HEK293 (cell line): ENCODE results near the gene STK11.
"Not testable (repeated sequence)": the region's sequence is repeated elsewhere in the genome, so short reads cannot be mapped to it uniquely, and the experiment has no call there.

Experiments used
- CTCF ChIA-PET: fragments of 350-600 bp; formaldehyde crosslinking; extraction: SDS; loops from one replicate; lab custom pipeline; 2021; ENCODE audit warnings: antibody characterized with exemption; lab: Yijun Ruan, JAX
- POLR2A ChIA-PET: fragments of 300-600 bp; formaldehyde crosslinking; extraction: SDS; loops from one replicate; lab custom pipeline; 2020; ENCODE audit warnings: antibody characterized with exemption, inconsistent platforms; lab: Yijun Ruan, JAX
- H3K27ac ChIP-seq: fragments of 200-500 bp; sonication (Bioruptor generic); 2 replicates; pipeline ENCODE4 v1.5.1; 2014; ENCODE audit warnings: low read depth, low read length, control low read depth, inconsistent platforms; ENCODE audit errors: extremely low read depth
- H3K36me3 ChIP-seq, 2 experiments: fragments of 200-500 bp in 1 of 2; sonication (Bioruptor generic) in 1 of 2; 1 replicate in 1 of 2; 2 replicates in 1 of 2; pipeline ENCODE4 v1.5.1; 2014 to 2017; ENCODE audit warnings: inconsistent platforms in 2 of 2, low read length in 2 of 2; ENCODE audit not compliant: control insufficient read depth in 2 of 2, insufficient read depth in 1 of 2
- H3K4me1 ChIP-seq: fragments of 200-500 bp; sonication (Bioruptor generic); 2 replicates; pipeline ENCODE4 v1.5.1; 2014; ENCODE audit warnings: mild to moderate bottlenecking, low read length, inconsistent platforms; ENCODE audit not compliant: control insufficient read depth, insufficient read depth
- H3K4me3 ChIP-seq: 2 replicates; pipeline ENCODE4 v1.5.1; 2011; ENCODE audit warnings: low read depth, mild to moderate bottlenecking, control low read depth, low read length, moderate library complexity
- H3K9me3 ChIP-seq: fragments of 200-500 bp; sonication (Bioruptor generic); 2 replicates; pipeline ENCODE4 v1.5.1; 2014; ENCODE audit warnings: low read depth, low read length, inconsistent platforms; ENCODE audit not compliant: control insufficient read depth, insufficient read depth
- EGR2 ChIP-seq: fragments of 450-650 bp; formaldehyde crosslinking; IDR thresholded peaks from 2 replicates; pipeline ENCODE4 v1.5.1; 2016; ENCODE audit warnings: low read depth, missing biosample characterization, missing genetic modification characterization
- GLIS2 ChIP-seq: fragments of 450-650 bp; formaldehyde crosslinking; IDR thresholded peaks from 2 replicates; pipeline ENCODE4 v1.5.1; 2016; ENCODE audit warnings: missing biosample characterization, missing genetic modification characterization
- HOXA7 ChIP-seq: sonication (generic); formaldehyde crosslinking; IDR thresholded peaks from 2 replicates; pipeline ENCODE4 v1.8.1; 2022; ENCODE audit warnings: missing genetic modification reagents, borderline replicate concordance
- KLF1 ChIP-seq: fragments of 450-650 bp; formaldehyde crosslinking; IDR thresholded peaks from 2 replicates; pipeline ENCODE4 v1.5.1; 2016; ENCODE audit warnings: missing biosample characterization, missing genetic modification characterization
- RBAK ChIP-seq: fragments of 450-650 bp; formaldehyde crosslinking; IDR thresholded peaks from 2 replicates; pipeline ENCODE4 v1.5.1; 2016; ENCODE audit warnings: missing biosample characterization, missing genetic modification characterization
- SCRT1 ChIP-seq: fragments of 450-650 bp; formaldehyde crosslinking; IDR thresholded peaks from 2 replicates; pipeline ENCODE4 v1.5.1; 2016; ENCODE audit warnings: missing biosample characterization, missing genetic modification characterization, borderline replicate concordance
- SCRT2 ChIP-seq: fragments of 450-650 bp; formaldehyde crosslinking; IDR thresholded peaks from 2 replicates; pipeline ENCODE4 v1.5.1; 2016; ENCODE audit warnings: missing biosample characterization, missing genetic modification characterization
- SP2 ChIP-seq: fragments of 450-650 bp; formaldehyde crosslinking; IDR thresholded peaks from 2 replicates; pipeline ENCODE4 v1.5.1; 2016; ENCODE audit warnings: missing biosample characterization, missing genetic modification characterization
- SP3 ChIP-seq: fragments of 450-650 bp; formaldehyde crosslinking; IDR thresholded peaks from 2 replicates; pipeline ENCODE4 v1.5.1; 2016; ENCODE audit warnings: missing biosample characterization, missing genetic modification characterization
- ZBTB21 ChIP-seq: fragments of 450-650 bp; formaldehyde crosslinking; IDR thresholded peaks from 2 replicates; pipeline ENCODE4 v1.5.1; 2017; ENCODE audit warnings: missing biosample characterization, missing genetic modification characterization
- ZBTB8A ChIP-seq: fragments of 450-650 bp; formaldehyde crosslinking; IDR thresholded peaks from 2 replicates; pipeline ENCODE4 v1.5.1; 2016; ENCODE audit warnings: missing biosample characterization, missing genetic modification characterization
- ZFHX2 ChIP-seq: fragments of 450-650 bp; formaldehyde crosslinking; conservative IDR thresholded peaks from 2 replicates; pipeline ENCODE4 v1.5.1; 2016; ENCODE audit warnings: missing biosample characterization, missing genetic modification characterization
- ZIC2 ChIP-seq: fragments of 450-650 bp; formaldehyde crosslinking; IDR thresholded peaks from 2 replicates; pipeline ENCODE4 v1.5.1; 2016; ENCODE audit warnings: missing biosample characterization, missing genetic modification characterization
- ZNF341 ChIP-seq: fragments of 450-650 bp; formaldehyde crosslinking; IDR thresholded peaks from 2 replicates; pipeline ENCODE4; 2016; ENCODE audit warnings: low read depth, missing biosample characterization, missing genetic modification characterization
- ZNF518A ChIP-seq: fragments of 450-650 bp; formaldehyde crosslinking; conservative IDR thresholded peaks from 2 replicates; pipeline ENCODE4 v1.5.1; 2016; ENCODE audit warnings: low read depth, missing biosample characterization, missing genetic modification characterization
- ZNF621 ChIP-seq: fragments of 450-650 bp; formaldehyde crosslinking; IDR thresholded peaks from 2 replicates; pipeline ENCODE4 v1.5.1; 2017; ENCODE audit warnings: missing biosample characterization, missing genetic modification characterization
- ZNF707 ChIP-seq: fragments of 450-650 bp; formaldehyde crosslinking; IDR thresholded peaks from 2 replicates; pipeline ENCODE4 v1.5.1; 2016; ENCODE audit warnings: missing biosample characterization, missing genetic modification characterization
- TF ChIP-seq, protein P1 (sequence below): fragments of 450-650 bp; formaldehyde crosslinking; IDR thresholded peaks from 2 replicates; pipeline ENCODE4 v1.5.1; 2016; ENCODE audit warnings: missing biosample characterization, missing genetic modification characterization, low read depth
- TF ChIP-seq, protein P2 (sequence below): fragments of 450-650 bp; formaldehyde crosslinking; IDR thresholded peaks from 2 replicates; pipeline ENCODE4 v1.5.1; 2016; ENCODE audit warnings: missing biosample characterization, missing genetic modification characterization
- TF ChIP-seq, protein P3 (sequence below): fragments of 450-650 bp; formaldehyde crosslinking; IDR thresholded peaks from 2 replicates; pipeline ENCODE4 v1.5.1; 2016; ENCODE audit warnings: missing biosample characterization, missing genetic modification characterization

Gene STK11

DNA sequence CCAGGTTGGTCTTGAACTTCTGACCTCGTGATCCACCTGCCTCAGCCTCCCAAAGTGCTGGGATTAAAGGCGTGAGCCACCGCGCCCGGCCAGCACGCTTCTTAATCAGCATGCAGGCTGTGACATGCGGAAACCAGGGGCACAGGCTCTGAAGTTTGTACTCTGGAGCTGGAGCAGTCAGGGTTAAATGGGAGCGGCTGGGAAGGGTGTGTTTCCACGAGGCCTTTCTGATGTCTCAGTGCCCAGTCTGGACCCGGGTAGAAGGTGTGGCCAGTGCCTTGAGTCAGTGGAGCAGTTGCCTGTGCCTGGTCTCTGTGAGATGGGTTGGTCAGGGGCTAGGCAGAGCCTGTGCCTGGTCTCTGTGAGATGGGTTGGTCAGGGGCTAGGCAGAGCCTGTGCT is 3.3 kb downstream of the STK11 start:
- POLR2A ChIA-PET, result interaction anchor here (0.7 to 0.9 kb wide), 2 partner anchors 9 to 96 kb away, joined by 3 to 7 read pairs; no protein-coding TSS in a partner anchor
- not testable (repeated sequence) for H3K9me3 ChIP-seq, H3K4me3 ChIP-seq, H3K4me1 ChIP-seq
- CTCF ChIA-PET, result interaction anchor here (1.0 kb wide), 1 partner anchor 35 kb away, joined by 7 read pairs; no protein-coding TSS in a partner anchor
- peaks cover 14 to 33% of the 10 kb centered on the region in 2 experiments; a peak in 2 of 3 replicates for H3K36me3 ChIP-seq
- TF ChIP-seq KLF1 (tag by site-specific recombination), result peak; percentile 74
- TF ChIP-seq, all 188 proteins: peak for 1; not testable (repeated sequence) for 187
- H3K27ac ChIP-seq, result not testable (repeated sequence)

DNA sequence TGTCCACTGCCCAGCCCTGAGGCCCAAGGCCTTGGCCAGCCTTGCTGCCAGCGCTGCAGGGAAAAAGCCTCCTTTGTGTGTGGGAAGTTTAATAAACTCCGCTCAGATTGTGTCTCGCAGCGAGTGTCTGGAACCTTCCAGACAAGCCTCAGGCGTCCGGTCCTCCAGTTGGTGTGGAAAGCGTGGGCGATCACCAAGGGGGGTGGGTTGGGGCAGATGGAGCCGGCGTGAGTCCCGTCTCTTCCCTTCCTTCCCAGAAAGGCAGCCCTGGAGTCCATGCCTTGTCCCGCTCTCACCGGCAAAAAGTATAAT is 4.6 kb downstream of the STK11 start:
- H3K4me3 ChIP-seq, result no peak overlapping the region
- H3K27ac ChIP-seq, result peak overlapping the region; percentile 69
- ChIA-PET POLR2A (no interaction called here), CTCF (interaction anchor here (0.7 to 1.8 kb wide), 2 partner anchors 8 to 12 kb away, joined by 3 to 5 read pairs; no protein-coding TSS in a partner anchor)
- H3K36me3 ChIP-seq, result peaks cover 14 to 40% of the 10 kb centered on the region in 2 experiments; a peak in 2 of 3 replicates
- H3K4me1 ChIP-seq, result peaks cover 10% of the 10 kb centered on the region; the same call in 1 of the 2 replicates
- no peaks in the 10 kb centered on the region for H3K9me3 ChIP-seq
- 0 out of 2 replicates have a peak, but pooled peaks have one; percentile 5 for TF ChIP-seq ZFHX2 (tag by site-specific recombination)
- TF ChIP-seq ZNF518A (tag by site-specific recombination), result no peak

DNA sequence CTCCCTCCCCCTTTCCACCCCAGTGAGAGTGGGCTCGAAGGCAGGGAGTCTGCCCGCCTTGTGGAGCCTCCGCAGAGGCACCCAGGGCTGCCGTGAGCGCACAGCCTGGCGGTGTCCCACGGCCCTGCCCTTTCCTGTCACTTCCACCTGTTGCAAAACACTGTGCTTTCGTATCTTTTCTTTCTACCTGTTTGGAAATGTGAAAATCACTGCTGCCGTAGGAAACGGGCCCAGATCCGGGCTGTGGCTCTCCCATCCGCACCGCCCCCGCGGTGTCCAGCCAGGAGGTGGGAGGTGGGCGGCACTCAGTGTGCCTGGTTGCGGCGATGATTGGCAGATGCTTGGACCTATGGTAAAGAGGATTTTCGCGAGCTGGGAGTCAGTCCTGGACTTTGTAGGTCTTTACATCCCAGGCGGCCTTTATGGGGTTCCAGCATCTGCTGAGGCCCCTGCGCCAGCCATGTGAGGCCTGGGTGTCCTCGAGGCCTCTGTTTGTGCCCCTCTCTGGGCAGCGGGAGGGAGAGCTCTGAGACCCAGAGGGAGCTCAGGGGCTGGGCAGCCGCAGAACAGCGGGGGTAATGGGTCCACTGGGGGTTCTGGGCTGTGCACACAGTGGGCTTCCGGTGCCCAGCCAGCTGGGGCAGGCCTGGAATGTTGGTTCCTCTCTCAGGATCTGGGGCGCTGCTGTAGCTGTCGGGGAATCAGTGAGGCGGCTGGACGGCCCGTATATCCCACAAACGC is 6.1 kb downstream of the STK11 start:
- POLR2A ChIA-PET, result interaction anchor here (0.6 to 2.3 kb wide), 5 partner anchors 13 to 536 kb away, joined by 3 to 18 read pairs (median 4); partner anchors contain the start of gene CIRBP
- Histone ChIP-seq H3K36me3 (peaks cover 18 to 40% of the 10 kb centered on the region in 2 experiments; a peak in 2 of 3 replicates), H3K9me3 (no peaks in the 10 kb centered on the region), H3K27ac (peak overlapping the region; percentile 24; the same call in 1 of the 2 replicates), H3K4me1 (peaks cover 12% of the 10 kb centered on the region; the same call in 1 of the 2 replicates), H3K4me3 (no peak overlapping the region)
- CTCF ChIA-PET, result interaction anchor here (0.6 to 1.6 kb wide), 3 partner anchors 9 to 220 kb away, joined by 3 read pairs; no protein-coding TSS in a partner anchor
- TF ChIP-seq GLIS2 (tag by site-specific recombination) (no peak), SCRT1 (tag by site-specific recombination) (peak; percentile 94), ZNF707 (tag by site-specific recombination) (no peak), RBAK (tag by site-specific recombination) (no peak), SP2 (tag by site-specific recombination) (peak; percentile 82), HOXA7 (CRISPR knock-in tag) (no peak), ZIC2 (peak; percentile 56), SCRT2 (peak; percentile 98), ZNF621 (tag by site-specific recombination) (no peak), ZBTB8A (tag by site-specific recombination) (peak; percentile 95), SP3 (tag by site-specific recombination) (peak; percentile 35; the same call in 1 of the 2 replicates), ZNF341 (peak; percentile 60), ZBTB21 (tag by site-specific recombination) (no peak), ZFHX2 (tag by site-specific recombination) (peak; percentile 83), EGR2 (peak; percentile 86)
- TF ChIP-seq, protein P1, sequence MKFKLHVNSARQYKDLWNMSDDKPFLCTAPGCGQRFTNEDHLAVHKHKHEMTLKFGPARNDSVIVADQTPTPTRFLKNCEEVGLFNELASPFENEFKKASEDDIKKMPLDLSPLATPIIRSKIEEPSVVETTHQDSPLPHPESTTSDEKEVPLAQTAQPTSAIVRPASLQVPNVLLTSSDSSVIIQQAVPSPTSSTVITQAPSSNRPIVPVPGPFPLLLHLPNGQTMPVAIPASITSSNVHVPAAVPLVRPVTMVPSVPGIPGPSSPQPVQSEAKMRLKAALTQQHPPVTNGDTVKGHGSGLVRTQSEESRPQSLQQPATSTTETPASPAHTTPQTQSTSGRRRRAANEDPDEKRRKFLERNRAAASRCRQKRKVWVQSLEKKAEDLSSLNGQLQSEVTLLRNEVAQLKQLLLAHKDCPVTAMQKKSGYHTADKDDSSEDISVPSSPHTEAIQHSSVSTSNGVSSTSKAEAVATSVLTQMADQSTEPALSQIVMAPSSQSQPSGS (tag by site-specific recombination), result no peak
- TF ChIP-seq, protein P2, sequence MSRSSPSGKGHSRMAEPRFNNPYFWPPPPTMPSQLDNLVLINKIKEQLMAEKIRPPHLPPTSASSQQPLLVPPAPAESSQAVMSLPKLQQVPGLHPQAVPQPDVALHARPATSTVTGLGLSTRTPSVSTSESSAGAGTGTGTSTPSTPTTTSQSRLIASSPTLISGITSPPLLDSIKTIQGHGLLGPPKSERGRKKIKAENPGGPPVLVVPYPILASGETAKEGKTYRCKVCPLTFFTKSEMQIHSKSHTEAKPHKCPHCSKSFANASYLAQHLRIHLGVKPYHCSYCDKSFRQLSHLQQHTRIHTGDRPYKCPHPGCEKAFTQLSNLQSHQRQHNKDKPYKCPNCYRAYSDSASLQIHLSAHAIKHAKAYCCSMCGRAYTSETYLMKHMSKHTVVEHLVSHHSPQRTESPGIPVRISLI, result 0 out of 2 replicates have a peak, but pooled peaks have one; percentile 36
- TF ChIP-seq, protein P3, sequence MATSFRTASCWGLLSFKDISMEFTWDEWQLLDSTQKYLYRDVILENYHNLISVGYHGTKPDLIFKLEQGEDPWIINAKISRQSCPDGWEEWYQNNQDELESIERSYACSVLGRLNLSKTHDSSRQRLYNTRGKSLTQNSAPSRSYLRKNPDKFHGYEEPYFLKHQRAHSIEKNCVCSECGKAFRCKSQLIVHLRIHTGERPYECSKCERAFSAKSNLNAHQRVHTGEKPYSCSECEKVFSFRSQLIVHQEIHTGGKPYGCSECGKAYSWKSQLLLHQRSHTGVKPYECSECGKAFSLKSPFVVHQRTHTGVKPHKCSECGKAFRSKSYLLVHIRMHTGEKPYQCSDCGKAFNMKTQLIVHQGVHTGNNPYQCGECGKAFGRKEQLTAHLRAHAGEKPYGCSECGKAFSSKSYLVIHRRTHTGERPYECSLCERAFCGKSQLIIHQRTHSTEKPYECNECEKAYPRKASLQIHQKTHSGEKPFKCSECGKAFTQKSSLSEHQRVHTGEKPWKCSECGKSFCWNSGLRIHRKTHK, result no peak
